SHP77 (cell line): Measurements from ENCODE around the gene SPTLC1.
"Not testable (repeated sequence)": the region's sequence is repeated elsewhere in the genome, so short reads cannot be mapped to it uniquely, and the experiment has no call there.

Source experiments
- DNase-seq, 2 experiments: peaks; one replicate each; lab custom pipeline; 2025; lab: John Stamatoyannopoulos, UW

The SPTLC1 gene

GRCh38 chr9:92140754-92141143, 25.5 kb upstream of the SPTLC1 start:
- no peak for DNase-seq

GRCh38 chr9:92140074-92140753, 25.0 kb upstream of the SPTLC1 start:
- DNase-seq, result peak; percentile 40 to 61

DNA sequence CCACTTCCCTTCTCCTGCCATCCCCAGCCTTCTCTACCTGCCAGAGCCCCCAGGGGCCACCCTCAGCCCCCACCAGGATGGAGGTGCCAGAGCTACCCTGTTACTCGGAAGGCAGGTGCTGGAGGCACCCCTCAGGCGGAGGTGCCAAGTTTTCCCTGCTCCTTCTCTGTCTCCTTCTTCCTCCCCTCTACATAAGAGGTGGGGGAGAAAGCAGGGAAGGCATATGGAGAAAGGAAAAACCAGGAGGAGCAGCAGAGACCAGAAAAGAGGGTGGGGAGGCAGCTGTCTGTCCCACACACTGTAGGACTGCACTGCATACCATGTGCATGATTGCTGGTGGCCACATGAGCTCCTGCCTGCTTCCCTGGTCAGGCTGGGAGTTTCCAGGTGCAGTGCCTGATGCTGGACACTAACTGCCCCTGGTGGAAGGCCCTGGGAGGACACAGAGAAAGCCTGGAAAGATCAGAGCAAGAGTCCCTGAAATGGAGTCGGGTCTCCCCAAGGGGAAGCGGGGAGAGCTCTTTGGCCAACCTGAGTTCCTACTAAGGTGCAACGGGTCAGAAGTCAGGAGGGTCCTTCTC, 23.8 kb upstream of the SPTLC1 start:
- DNase-seq, result peak in 1 of 2 experiments; percentile 11

- peak; percentile 32 to 56 for DNase-seq
Measured at GRCh38 chr9:92138157-92138959, 23.1 kb upstream of the SPTLC1 start.

DNA sequence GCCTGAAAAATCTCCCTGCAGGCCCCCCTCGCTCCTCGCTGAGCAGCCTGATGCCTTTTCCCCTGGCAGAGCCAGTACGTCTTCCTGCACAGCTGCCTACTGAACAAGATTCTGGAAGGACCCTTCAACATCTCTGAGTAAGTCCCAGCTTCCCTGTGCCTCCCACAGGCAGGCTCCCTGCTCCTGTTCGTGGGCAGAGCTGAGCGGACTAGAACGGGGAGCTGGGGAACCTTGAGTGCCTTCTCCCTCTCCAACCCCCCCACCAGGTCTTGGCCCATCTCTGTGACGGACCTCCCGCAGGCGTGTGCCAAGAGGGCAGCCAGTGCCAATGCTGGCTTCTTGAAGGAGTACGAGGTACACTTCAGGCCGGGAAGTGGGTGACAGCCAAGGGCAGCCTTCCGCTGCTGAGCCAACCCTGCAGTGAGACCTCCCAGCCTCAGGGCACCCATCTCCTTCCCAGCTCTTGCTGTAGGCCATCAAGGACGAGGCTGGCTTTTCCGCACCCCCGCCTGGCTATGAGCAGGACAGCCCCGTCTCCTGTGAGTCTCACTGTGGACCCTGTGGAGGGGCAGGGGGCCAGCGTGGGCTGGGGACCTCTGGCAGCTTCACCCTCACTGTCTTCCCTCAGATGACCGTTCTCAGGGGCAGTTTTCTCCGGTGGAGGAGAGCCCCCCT, 21.1 kb upstream of the SPTLC1 start:
- no peak for DNase-seq

- no peak for DNase-seq
Measured at GRCh38 chr9:92135576-92135975, 20.4 kb upstream of the SPTLC1 start.

GRCh38 chr9:92133949-92134604, 18.9 kb upstream of the SPTLC1 start:
- peak; percentile 63 to 73 for DNase-seq

GRCh38 chr9:92132913-92133312, 17.7 kb upstream of the SPTLC1 start:
- not testable (repeated sequence) for DNase-seq

DNA sequence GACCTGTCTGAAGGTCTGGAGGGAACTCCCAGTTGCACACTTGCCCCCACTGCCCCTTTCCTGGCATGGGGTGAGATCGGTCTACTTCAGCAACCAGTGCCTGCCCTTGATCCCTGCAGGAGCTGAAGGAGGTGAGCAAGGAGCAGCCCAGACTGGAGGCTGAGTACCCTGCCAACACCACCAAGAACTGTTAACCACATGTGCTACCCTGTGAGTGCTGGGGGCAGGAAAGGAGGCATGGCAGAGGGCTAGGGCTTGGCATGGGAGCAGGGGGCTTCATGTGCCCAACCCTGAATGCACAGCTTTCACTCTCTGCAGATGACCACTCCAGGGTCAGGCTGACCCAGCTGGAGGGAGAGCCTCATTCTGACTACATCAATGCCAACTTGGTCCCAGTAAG, 17.3 kb upstream of the SPTLC1 start:
- no peak for DNase-seq

DNA sequence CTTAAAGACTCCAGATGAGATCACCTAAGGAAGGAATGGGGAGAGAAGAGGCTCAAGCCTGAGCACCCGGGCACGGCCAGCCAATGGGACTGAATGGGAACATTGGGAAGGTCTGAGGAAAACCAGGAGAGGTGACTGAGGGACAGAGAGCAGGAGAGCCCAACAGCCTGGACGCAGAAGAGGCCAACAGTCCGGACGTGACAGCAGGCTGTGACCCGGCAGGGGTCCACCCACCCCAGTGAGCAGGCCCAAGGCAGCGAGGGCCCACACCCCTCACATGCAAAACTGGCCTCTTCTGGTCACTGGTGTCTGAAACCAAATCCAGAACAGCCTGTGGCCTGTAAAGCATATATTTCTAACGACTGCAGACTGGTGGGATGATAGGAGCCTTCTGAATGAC, 7.6 kb upstream of the SPTLC1 start:
- no peak for DNase-seq

GRCh38 chr9:92122061-92122460, 6.8 kb upstream of the SPTLC1 start:
- no peak for DNase-seq

GRCh38 chr9:92121265-92121664, 6.1 kb upstream of the SPTLC1 start:
- DNase-seq, result no peak

GRCh38 chr9:92120138-92120537, 4.9 kb upstream of the SPTLC1 start:
- no peak for DNase-seq

GRCh38 chr9:92119586-92119985, 4.4 kb upstream of the SPTLC1 start:
- no peak for DNase-seq

DNA sequence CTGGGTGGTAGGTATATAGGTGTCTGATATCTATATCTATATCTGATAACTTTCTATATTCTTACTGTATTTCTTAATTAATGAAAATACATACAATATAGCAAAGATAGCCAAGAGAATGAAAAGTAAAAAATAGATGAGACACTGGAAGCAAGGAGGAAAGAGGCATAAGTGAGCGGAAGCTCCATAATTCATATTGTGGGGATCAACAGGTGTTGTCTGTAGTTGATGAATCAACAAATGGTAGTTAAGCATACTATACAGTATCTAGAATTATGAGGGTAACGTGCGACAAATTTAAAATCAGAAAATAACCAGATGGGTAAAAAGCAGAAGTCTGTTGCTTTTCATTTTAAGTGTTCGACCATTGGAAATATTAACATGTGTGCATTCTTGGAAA, 7.1 kb downstream of the SPTLC1 start:
- DNase-seq, result no peak

GRCh38 chr9:92105446-92106225, 9.6 kb downstream of the SPTLC1 start:
- DNase-seq, result not testable (repeated sequence)

DNA sequence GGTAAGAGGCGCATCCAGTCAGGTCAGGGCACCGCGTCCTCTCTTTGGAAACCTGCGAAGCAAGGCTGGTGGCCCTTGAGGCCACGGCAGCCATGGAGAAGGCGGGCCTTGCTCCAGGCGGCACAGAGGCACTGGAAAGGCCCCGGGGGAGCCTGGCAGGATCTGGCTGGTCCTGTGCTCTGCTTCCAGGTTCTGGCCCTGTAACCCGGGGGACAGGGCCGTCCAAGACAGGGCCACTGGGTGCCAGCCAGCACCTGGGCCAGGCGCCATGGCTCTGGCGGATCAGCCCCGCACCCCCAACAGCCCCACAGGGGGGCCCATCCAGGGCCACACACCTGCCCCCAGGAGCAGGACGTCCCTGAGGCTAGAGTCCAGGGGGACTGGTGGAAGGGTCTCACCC, 11.6 kb downstream of the SPTLC1 start:
- not testable (repeated sequence) for DNase-seq

GRCh38 chr9:92100237-92100911, 14.8 kb downstream of the SPTLC1 start:
- no peak for DNase-seq

DNA sequence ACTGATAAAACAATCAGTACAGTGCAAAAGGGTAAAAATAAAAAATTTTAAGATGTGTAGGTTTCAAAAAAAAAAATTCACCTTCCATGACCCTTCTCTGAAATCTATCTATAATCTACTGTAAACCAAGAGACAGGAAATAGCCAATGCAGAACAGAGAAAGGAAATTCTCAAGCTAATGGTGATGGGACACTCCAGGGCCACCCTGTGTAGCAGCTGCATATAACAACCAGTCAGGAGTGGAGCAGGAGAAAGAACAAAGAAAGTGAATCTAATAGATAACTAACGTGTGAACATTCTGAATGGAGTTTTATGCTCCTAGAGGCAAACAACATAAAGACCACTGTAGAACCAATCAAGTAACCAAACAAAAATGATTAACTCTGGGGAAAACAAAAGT, 16.6 kb downstream of the SPTLC1 start:
- DNase-seq, result no peak

DNA sequence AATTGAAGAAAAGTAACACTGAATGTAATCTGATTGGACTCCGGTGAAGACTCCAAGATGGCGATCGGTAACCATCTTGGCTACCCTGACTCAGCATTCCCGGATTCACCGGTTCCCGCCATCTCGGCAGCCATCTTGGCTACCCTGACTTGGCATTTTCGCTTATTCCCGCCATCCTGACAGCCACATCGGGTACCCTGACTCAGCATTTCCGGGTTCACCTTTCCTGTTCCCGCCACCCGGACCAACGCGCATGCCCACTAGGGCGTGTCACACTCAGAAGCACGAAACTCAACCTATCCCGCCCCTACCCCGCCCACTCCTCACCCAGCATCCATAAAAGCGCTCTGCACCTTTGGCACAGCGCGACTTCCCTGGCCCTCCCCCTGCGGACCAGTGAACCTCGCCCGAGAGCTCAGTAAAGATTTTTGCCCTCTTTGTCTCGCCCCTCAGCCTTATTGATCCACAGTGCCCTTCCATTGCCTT, 17.2 kb downstream of the SPTLC1 start:
- DNase-seq, result no peak

DNA sequence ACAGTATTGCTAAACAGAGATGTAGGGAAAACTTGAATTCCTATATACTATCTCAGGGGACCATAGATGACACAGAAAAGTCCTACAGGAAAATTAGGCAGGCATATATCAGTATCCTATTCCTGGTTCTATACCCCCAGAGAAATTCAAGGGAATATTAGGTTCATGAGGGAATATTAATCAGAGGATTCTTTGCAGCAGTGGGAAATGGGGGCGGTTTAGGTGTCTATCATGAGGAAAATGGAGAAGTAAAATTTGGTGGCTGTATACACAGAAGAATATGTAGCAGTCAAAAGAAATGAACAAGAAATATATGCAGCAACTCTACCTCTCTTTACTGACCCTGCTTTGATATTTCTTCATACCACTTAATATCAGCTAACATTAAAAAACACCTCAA, 20.0 kb downstream of the SPTLC1 start:
- DNase-seq, result no peak
